SK-N-SH (cell line): Measurements from ENCODE around the gene CYFIP1.

ENCODE experiments used
- CTCF ChIP-seq: fragments of 200-600 bp; sonication (generic); IDR thresholded peaks from 2 replicates; pipeline ENCODE4 v1.6.1; 2017; ENCODE audit warnings: antibody characterized with exemption, mild to moderate bottlenecking, moderate library complexity
- IRF3 ChIP-seq: fragments of 150-350 bp; IDR thresholded peaks from 2 replicates; pipeline ENCODE4 v1.6.1; 2016; ENCODE audit warnings: mild to moderate bottlenecking, low read depth, low read length
- MAX ChIP-seq: IDR thresholded peaks from 2 replicates; pipeline ENCODE4 v1.4.0; 2012; ENCODE audit warnings: low read depth

- TF ChIP-seq CTCF, result no peak
- no peak for TF ChIP-seq IRF3
- no peak for TF ChIP-seq MAX
Observed at GRCh38 chr15:22851513-22851912, 128.7 kb downstream of the CYFIP1 start.
